IMR-90 (cell line): ENCODE data around the gene TRPM1. TPM values are rescaled to one million over a fixed set of nuclear protein-coding genes. Genes with fewer than 3 reads are reported as not detected.

ENCODE experiments used
- ATAC-seq: fragments of 200-7000 bp; cut with Tn5 transposase; 2 replicates; pipeline ENCODE4 v1.9.1; 2020; ENCODE audit warnings: low read depth, mild to moderate bottlenecking, moderate library complexity
- BruUV-seq: library from RNA; stranded (reverse); fragments of 400-500 nt; replicated peaks from 2 replicates; lab custom pipeline; 2021; lab: Mats Ljungman, UMichigan
- CTCF ChIA-PET: fragments of 300-600 bp; formaldehyde crosslinking; extraction: SDS; loops from one replicate; lab custom pipeline; 2021; ENCODE audit warnings: antibody characterized with exemption; lab: Yijun Ruan, JAX
- POLR2A ChIA-PET: fragments of 300-600 bp; sonication (Branson Sonifier 250); formaldehyde crosslinking; loops from one replicate; lab custom pipeline; 2022; ENCODE audit warnings: antibody characterized with exemption; ENCODE audit not compliant: unreplicated experiment; lab: Charles Lee
- DNase-seq: peaks from one replicate; pipeline ENCODE4 v3.0.0; 2013
- H2AFZ ChIP-seq: replicated peaks from 2 replicates; pipeline ENCODE3; 2013; ENCODE audit warnings: low read length, mild to moderate bottlenecking; ENCODE audit not compliant: poor library complexity
- H2AK5ac ChIP-seq: 2 replicates; pipeline ENCODE4 v1.6.1; 2013; ENCODE audit warnings: low read depth, low read length, inconsistent platforms
- H2AK9ac ChIP-seq: replicated peaks from 2 replicates; pipeline ENCODE3; 2013; ENCODE audit warnings: mild to moderate bottlenecking, low read depth, low read length, moderate library complexity; ENCODE audit not compliant: poor library complexity
- H2BK120ac ChIP-seq: 2 replicates; pipeline ENCODE4 v1.6.1; 2013; ENCODE audit warnings: low read depth, low read length, inconsistent platforms
- H2BK15ac ChIP-seq: 3 replicates; pipeline ENCODE4 v1.6.1; 2013; ENCODE audit warnings: low read depth, low read length, inconsistent platforms
- H2BK20ac ChIP-seq: 2 replicates; pipeline ENCODE4 v1.6.1; 2013; ENCODE audit warnings: low read depth, mild to moderate bottlenecking, inconsistent platforms, low read length, moderate library complexity
- H2BK5ac ChIP-seq: 2 replicates; pipeline ENCODE4 v1.6.1; 2013; ENCODE audit warnings: mild to moderate bottlenecking, low read depth, low read length, inconsistent platforms; ENCODE audit not compliant: poor library complexity, severe bottlenecking
- H3K14ac ChIP-seq: replicated peaks from 2 replicates; pipeline ENCODE4 v1.6.1; 2013; ENCODE audit warnings: low read depth, low read length, inconsistent platforms
- H3K18ac ChIP-seq: 2 replicates; pipeline ENCODE4 v1.6.1; 2013; ENCODE audit warnings: low read depth, low read length, control low read depth
- H3K23ac ChIP-seq: 2 replicates; pipeline ENCODE4 v1.6.1; 2013; ENCODE audit warnings: low read depth, low read length, inconsistent platforms
- H3K27ac ChIP-seq: 2 replicates; pipeline ENCODE4 v1.5.1; 2013; ENCODE audit warnings: mild to moderate bottlenecking, control low read depth, low read length; ENCODE audit not compliant: insufficient read depth
- H3K27me3 ChIP-seq: 2 replicates; pipeline ENCODE4 v1.6.1; 2013; ENCODE audit warnings: low read length; ENCODE audit not compliant: control insufficient read depth, insufficient read depth
- H3K36me3 ChIP-seq: 2 replicates; pipeline ENCODE4 v1.6.1; 2013; ENCODE audit warnings: low read length, mixed read lengths; ENCODE audit not compliant: control insufficient read depth, insufficient read depth
- H3K4ac ChIP-seq: 2 replicates; pipeline ENCODE4 v1.6.1; 2013; ENCODE audit warnings: low read depth, low read length, inconsistent platforms
- H3K4me1 ChIP-seq: 2 replicates; pipeline ENCODE4 v1.6.1; 2013; ENCODE audit warnings: low read length, mixed read lengths; ENCODE audit not compliant: control insufficient read depth, insufficient read depth
- H3K4me2 ChIP-seq: 2 replicates; pipeline ENCODE4 v1.6.1; 2013; ENCODE audit warnings: low read depth, mild to moderate bottlenecking, control low read depth, low read length, moderate library complexity
- H3K4me3 ChIP-seq: 2 replicates; pipeline ENCODE4 v1.5.1; 2013; ENCODE audit warnings: low read depth, mild to moderate bottlenecking, control low read depth, low read length, moderate library complexity; ENCODE audit not compliant: insufficient read depth
- H3K56ac ChIP-seq: 2 replicates; pipeline ENCODE4 v1.6.1; 2013; ENCODE audit warnings: low read length, inconsistent platforms; ENCODE audit not compliant: insufficient read depth; ENCODE audit errors: extremely low read depth
- H3K79me1 ChIP-seq, 2 experiments: 2 replicates each; pipeline ENCODE4 v1.6.1; 2013; ENCODE audit warnings: low read length in 2 of 2, inconsistent platforms in 1 of 2, low read depth in 1 of 2
- H3K9ac ChIP-seq: 2 replicates; pipeline ENCODE4 v1.6.1; 2013; ENCODE audit warnings: low read depth, low read length, control low read depth
- H3K9me1 ChIP-seq: 2 replicates; pipeline ENCODE4 v1.6.1; 2013; ENCODE audit warnings: low read length, inconsistent platforms; ENCODE audit not compliant: insufficient read depth
- H3K9me3 ChIP-seq: 2 replicates; pipeline ENCODE4 v1.6.1; 2013; ENCODE audit warnings: low read length; ENCODE audit not compliant: control insufficient read depth, insufficient read depth
- H4K20me1 ChIP-seq: 2 replicates; pipeline ENCODE4 v1.6.1; 2013; ENCODE audit warnings: low read length, inconsistent platforms; ENCODE audit not compliant: insufficient read depth
- H4K5ac ChIP-seq: 2 replicates; pipeline ENCODE4 v1.6.1; 2013; ENCODE audit warnings: mild to moderate bottlenecking, low read depth, low read length, control low read depth
- H4K8ac ChIP-seq, 2 experiments: 2 replicates each; pipeline ENCODE4 v1.6.1; 2013; ENCODE audit warnings: low read depth in 2 of 2, low read length in 2 of 2, control low read depth in 1 of 2, inconsistent platforms in 1 of 2
- H4K91ac ChIP-seq: 2 replicates; pipeline ENCODE4 v1.6.1; 2013; ENCODE audit warnings: low read depth, low read length, inconsistent platforms; ENCODE audit not compliant: insufficient read depth
- RAD21 ChIP-seq: IDR thresholded peaks from 2 replicates; pipeline ENCODE4 v1.6.1; 2012; ENCODE audit warnings: low read length, improper control_type of control experiment
- RCOR1 ChIP-seq: IDR thresholded peaks from 2 replicates; pipeline ENCODE4 v1.6.1; 2012; ENCODE audit warnings: mild to moderate bottlenecking, low read length, improper control_type of control experiment; ENCODE audit not compliant: insufficient replicate concordance
- WGBS, 2 experiments: methylation state at CpG; one replicate each; pipeline versions ENCODE4 v1.1.5 to v1.1.7; 2013; ENCODE audit warnings: missing lambda C conversion rate in 2 of 2; ENCODE audit not compliant: insufficient read length in 1 of 2; ENCODE audit errors: extremely low coverage in 2 of 2; 5-methylcytosine and 5-hydroxymethylcytosine counted together
- dilution Hi-C: fragments of 300-500 bp; cut with HindIII; formaldehyde crosslinking; loops from one replicate; pipeline ENCODE4 v1.14.3; 2018; ENCODE audit warnings: low sequenced_read_pairs; ENCODE audit not compliant: unreplicated experiment
- in situ Hi-C: fragments of 300-500 bp; cut with MboI; formaldehyde crosslinking; loops from 3 replicates; pipeline ENCODE4 v1.14.3; 2019; ENCODE audit warnings: low sequenced_read_pairs, inconsistent platforms, mixed read lengths
- intact Hi-C: fragments of 100-400 bp; cut with micrococcal nuclease; formaldehyde crosslinking; loops from 2 replicates; pipeline ENCODE4 v1.10.0; 2022
- polyA plus RNA-seq, 3 experiments: library from polyadenylated mRNA; depleted of rRNA; stranded (reverse); fragments of >200 nt; gene quantifications; 2 replicates each; pipeline ENCODE4 v1.2.3, GENCODE V29; 2012; ENCODE audit warnings: low replicate concordance in 1 of 3
- total RNA-seq: library from RNA; depleted of rRNA; stranded (reverse); fragments of >200 nt; gene quantifications from 2 replicates; pipeline ENCODE4 v1.2.3, GENCODE V29; 2012

TRPM1 gene
- total and polyA plus RNA-seq, 2 of the 4 experiments (the other 2 are of a cell fraction): not detected

DNA sequence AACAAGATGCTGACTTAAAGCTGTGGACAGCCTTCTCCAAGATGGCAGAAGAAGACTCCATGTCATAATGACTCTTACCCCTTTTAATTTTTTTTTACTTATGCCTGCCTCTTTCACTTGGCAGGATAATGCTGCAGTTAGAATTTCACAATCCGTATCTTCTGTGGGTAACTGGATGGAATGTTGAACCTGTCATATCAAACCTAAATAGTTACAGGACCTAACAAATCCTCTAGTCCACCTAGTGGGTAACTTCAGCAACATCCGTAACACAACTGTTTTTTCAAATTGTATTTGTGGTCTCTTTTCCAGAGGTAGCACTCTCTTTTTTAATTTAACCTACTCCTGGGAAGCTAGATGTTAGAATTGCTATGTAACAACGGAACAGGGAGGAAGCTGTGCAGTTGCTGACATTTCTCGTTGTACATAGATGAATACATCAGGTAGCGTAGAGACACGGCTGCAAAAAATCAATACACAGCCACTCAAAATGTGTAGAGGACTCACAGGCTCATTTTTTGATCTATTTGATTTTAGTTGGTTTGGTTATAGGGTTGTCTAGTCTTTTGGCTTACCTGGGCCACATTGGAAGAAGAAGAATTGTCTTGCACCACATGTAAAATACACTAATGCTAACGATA, 43.9 kb upstream of the TRPM1 start:
- Histone ChIP-seq H2AK5ac (no peak overlapping the region), H4K5ac (no peak overlapping the region), H2AFZ (no peak overlapping the region), H4K20me1 (no peaks in the 10 kb centered on the region), H4K8ac (no peak overlapping the region), H3K27me3 (peaks cover 26% of the 10 kb centered on the region), H2BK20ac (no peak overlapping the region), H2BK15ac (no peak overlapping the region), H3K4me1 (no peaks in the 10 kb centered on the region), H3K14ac (no peak overlapping the region), H3K9me1 (no peaks in the 10 kb centered on the region), H3K27ac (no peak overlapping the region), H3K23ac (no peak overlapping the region), H3K4me3 (no peak overlapping the region), H3K56ac (no peak overlapping the region), H3K9me3 (no peaks in the 10 kb centered on the region), H2BK5ac (no peak overlapping the region), H2BK120ac (no peak overlapping the region), H2AK9ac (no peak overlapping the region), H4K91ac (no peak overlapping the region), H3K4ac (no peak overlapping the region), H3K79me1 (no peaks in the 10 kb centered on the region), H3K36me3 (no peaks in the 10 kb centered on the region), H3K18ac (no peak overlapping the region), H3K4me2 (no peak overlapping the region), H3K9ac (no peak overlapping the region)
- no TSS peak for BruUV-seq
- WGBS, 2 experiments: no CpG with 5 or more reads among the region's 7 CpGs
- ChIA-PET POLR2A (no interaction called here), CTCF (no interaction called here)
- DNase-seq (peak; percentile 17), ATAC-seq (no peak)
- intact Hi-C loops: no loop called here
- in situ Hi-C loops: no loop called here
- dilution Hi-C loops: no loop called here
- TF ChIP-seq RAD21 (peak; percentile 19; the same call in 1 of the 2 replicates), RCOR1 (no peak)
